ENCODE results near the gene EEF1AKMT4.
A peak's percentile ranks its signal among the peaks of the same experiment; 100 is the strongest.

Gene EEF1AKMT4

GRCh38 chr3:184230603-184231528 lies 18.6 kb upstream of the EEF1AKMT4 start:
- TF ChIP-seq GATA1 (IDR thresholded peaks at IDR 0.05; ENCODE audit: low read depth, low read length) (no peak), POLR2A (IDR thresholded peaks at IDR 0.05; ENCODE audit: low read length) (no peak)
- no peak for DNase-seq

- no peak for DNase-seq
- TF ChIP-seq POLR2A (IDR thresholded peaks at IDR 0.05; ENCODE audit: low read length) (no peak), GATA1 (IDR thresholded peaks at IDR 0.05; ENCODE audit: low read depth, low read length) (no peak)
These were observed 17.8 kb upstream of the EEF1AKMT4 start for GRCh38 chr3:184231671-184232070.

- TF ChIP-seq POLR2A (IDR thresholded peaks at IDR 0.05; ENCODE audit: low read length) (no peak), GATA1 (IDR thresholded peaks at IDR 0.05; ENCODE audit: low read depth, low read length) (no peak)
- no peak for DNase-seq
These were observed 16.2 kb upstream of the EEF1AKMT4 start for GRCh38 chr3:184233127-184233843.

- no peak for TF ChIP-seq GATA1 (IDR thresholded peaks at IDR 0.05; ENCODE audit: low read depth, low read length)
- no peak for TF ChIP-seq POLR2A (IDR thresholded peaks at IDR 0.05; ENCODE audit: low read length)
- DNase-seq, result peak; percentile 26 to 41
These were observed 15.2 kb upstream of the EEF1AKMT4 start for GRCh38 chr3:184234224-184234623.

- TF ChIP-seq GATA1 (IDR thresholded peaks at IDR 0.05; ENCODE audit: low read depth, low read length) (no peak), POLR2A (IDR thresholded peaks at IDR 0.05; ENCODE audit: low read length) (no peak)
- DNase-seq, result no peak
These were observed 14.6 kb upstream of the EEF1AKMT4 start for GRCh38 chr3:184234671-184235380.

- no peak for DNase-seq
- TF ChIP-seq GATA1 (IDR thresholded peaks at IDR 0.05; ENCODE audit: low read depth, low read length) (no peak), POLR2A (IDR thresholded peaks at IDR 0.05; ENCODE audit: low read length) (no peak)
These were observed 14.0 kb upstream of the EEF1AKMT4 start for GRCh38 chr3:184235381-184236032.

GRCh38 chr3:184236033-184236410 lies 13.4 kb upstream of the EEF1AKMT4 start:
- no peak for TF ChIP-seq GATA1 (IDR thresholded peaks at IDR 0.05; ENCODE audit: low read depth, low read length)
- no peak for TF ChIP-seq POLR2A (IDR thresholded peaks at IDR 0.05; ENCODE audit: low read length)
- DNase-seq, result no peak

GRCh38 chr3:184236636-184237035 lies 12.8 kb upstream of the EEF1AKMT4 start:
- no peak for DNase-seq
- TF ChIP-seq POLR2A (IDR thresholded peaks at IDR 0.05; ENCODE audit: low read length) (no peak), GATA1 (IDR thresholded peaks at IDR 0.05; ENCODE audit: low read depth, low read length) (no peak)

GRCh38 chr3:184237211-184237610 lies 12.3 kb upstream of the EEF1AKMT4 start:
- no peak for DNase-seq
- TF ChIP-seq POLR2A (IDR thresholded peaks at IDR 0.05; ENCODE audit: low read length) (no peak), GATA1 (IDR thresholded peaks at IDR 0.05; ENCODE audit: low read depth, low read length) (no peak)

- no peak for TF ChIP-seq GATA1 (IDR thresholded peaks at IDR 0.05; ENCODE audit: low read depth, low read length)
- TF ChIP-seq POLR2A (IDR thresholded peaks at IDR 0.05; ENCODE audit: low read length), result no peak
- DNase-seq, result no peak
These were observed 11.7 kb upstream of the EEF1AKMT4 start for GRCh38 chr3:184237807-184238206.

- DNase-seq, result no peak
- no peak for TF ChIP-seq POLR2A (IDR thresholded peaks at IDR 0.05; ENCODE audit: low read length)
- no peak for TF ChIP-seq GATA1 (IDR thresholded peaks at IDR 0.05; ENCODE audit: low read depth, low read length)
These were observed 11.1 kb upstream of the EEF1AKMT4 start for GRCh38 chr3:184238246-184238818.

- no peak for DNase-seq
- TF ChIP-seq POLR2A (IDR thresholded peaks at IDR 0.05; ENCODE audit: low read length), result no peak
- TF ChIP-seq GATA1 (IDR thresholded peaks at IDR 0.05; ENCODE audit: low read depth, low read length), result no peak
These were observed 10.3 kb upstream of the EEF1AKMT4 start for GRCh38 chr3:184239221-184239620.

- DNase-seq, result no peak
- TF ChIP-seq GATA1 (IDR thresholded peaks at IDR 0.05; ENCODE audit: low read depth, low read length) (no peak), POLR2A (IDR thresholded peaks at IDR 0.05; ENCODE audit: low read length) (no peak)
These were observed 9.8 kb upstream of the EEF1AKMT4 start for GRCh38 chr3:184239708-184240107.
